Measurements from ENCODE around the gene TXNIP. TPM values are rescaled to one million over a fixed set of nuclear protein-coding genes. Genes with fewer than 3 reads are reported as not detected.

Gene TXNIP
- total RNA-seq, 1 experiment from 2014 or later, result 27.3 TPM

DNA sequence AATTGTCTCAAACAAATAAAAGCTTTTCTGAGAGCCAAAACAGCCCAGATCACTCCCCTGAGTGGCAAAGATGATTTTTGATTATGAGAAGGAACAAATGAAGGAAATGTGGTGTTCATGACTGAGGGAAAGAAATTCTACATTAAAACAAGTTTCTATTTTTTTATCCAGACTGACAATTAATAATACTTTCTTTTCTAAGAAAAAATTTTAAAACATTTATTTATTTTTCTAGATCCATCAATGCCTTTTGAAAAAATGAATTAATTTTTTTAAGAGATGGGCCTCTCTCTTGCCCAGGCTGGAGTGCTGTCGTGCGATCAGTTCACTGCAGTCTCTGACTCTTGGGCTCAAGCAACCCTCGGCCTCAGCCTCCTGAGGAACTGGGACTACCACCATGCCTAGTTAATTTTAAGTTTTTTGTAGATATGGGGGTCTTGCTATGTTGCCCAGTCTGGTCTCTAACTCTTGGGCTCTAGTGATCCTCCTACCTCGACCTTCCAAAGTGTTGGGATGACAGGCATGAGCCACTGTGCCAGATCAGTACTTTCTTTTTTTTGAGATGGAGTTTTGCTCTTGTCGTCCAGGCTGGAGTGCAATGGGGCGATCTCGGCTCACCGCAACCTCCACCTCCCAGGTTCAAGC, 11.2 kb upstream of the TXNIP start:
- intact Hi-C loops (cut with micrococcal nuclease; ENCODE audit: unreplicated experiment), result loop anchor here (2.0 kb wide), 1 partner anchor 115 kb away; no protein-coding TSS in a partner anchor
- ChIA-PET POLR2A (ENCODE audit: low non-redundant PET) (no interaction called here), CTCF (interaction anchor here (0.6 to 2.4 kb wide), 8 partner anchors 28 to 177 kb away, joined by 4 to 26 read pairs (median 6); partner anchors contain the start of genes ANKRD34A, NUDT17, POLR3GL and RBM8A)
- TF ChIP-seq, protein P1, sequence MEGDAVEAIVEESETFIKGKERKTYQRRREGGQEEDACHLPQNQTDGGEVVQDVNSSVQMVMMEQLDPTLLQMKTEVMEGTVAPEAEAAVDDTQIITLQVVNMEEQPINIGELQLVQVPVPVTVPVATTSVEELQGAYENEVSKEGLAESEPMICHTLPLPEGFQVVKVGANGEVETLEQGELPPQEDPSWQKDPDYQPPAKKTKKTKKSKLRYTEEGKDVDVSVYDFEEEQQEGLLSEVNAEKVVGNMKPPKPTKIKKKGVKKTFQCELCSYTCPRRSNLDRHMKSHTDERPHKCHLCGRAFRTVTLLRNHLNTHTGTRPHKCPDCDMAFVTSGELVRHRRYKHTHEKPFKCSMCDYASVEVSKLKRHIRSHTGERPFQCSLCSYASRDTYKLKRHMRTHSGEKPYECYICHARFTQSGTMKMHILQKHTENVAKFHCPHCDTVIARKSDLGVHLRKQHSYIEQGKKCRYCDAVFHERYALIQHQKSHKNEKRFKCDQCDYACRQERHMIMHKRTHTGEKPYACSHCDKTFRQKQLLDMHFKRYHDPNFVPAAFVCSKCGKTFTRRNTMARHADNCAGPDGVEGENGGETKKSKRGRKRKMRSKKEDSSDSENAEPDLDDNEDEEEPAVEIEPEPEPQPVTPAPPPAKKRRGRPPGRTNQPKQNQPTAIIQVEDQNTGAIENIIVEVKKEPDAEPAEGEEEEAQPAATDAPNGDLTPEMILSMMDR (conservative IDR thresholded peaks at IDR 0.05; ENCODE audit: low read depth, low read length), result no peak; the same call in 1 of the 2 replicates
- TF ChIP-seq EZH2 (IDR thresholded peaks at IDR 0.05; ENCODE audit: borderline replicate concordance, low read depth, low read length, poor library complexity, severe bottlenecking), result no peak
- peaks cover 3% of the 10 kb centered on the region for H3K4me1 ChIP-seq (ENCODE audit: insufficient read depth, low read length, poor library complexity, severe bottlenecking)
- H3K27me3 ChIP-seq (replicated peaks; ENCODE audit: insufficient read depth, low read depth, low read length, poor library complexity), result no peaks in the 10 kb centered on the region
- no peak for DNase-seq (ENCODE audit: low spot score)
- H3K36me3 ChIP-seq (ENCODE audit: insufficient read depth, low read length, poor library complexity, severe bottlenecking), result no peaks in the 10 kb centered on the region
- H3K4me3 ChIP-seq (ENCODE audit: low read depth, low read length, poor library complexity, severe bottlenecking), result no peak overlapping the region
- BruUV-seq (replicated peaks), result no TSS peak
- H3K27ac ChIP-seq (ENCODE audit: low read depth, low read length, poor library complexity, severe bottlenecking), result no peak overlapping the region
- H3K9me3 ChIP-seq (ENCODE audit: low read depth, low read length, poor library complexity, severe bottlenecking), result no peaks in the 10 kb centered on the region

GRCh38 chr1:146001709-146002108, 5.3 kb upstream of the TXNIP start:
- no peaks in the 10 kb centered on the region for H3K9me3 ChIP-seq (ENCODE audit: low read depth, low read length, poor library complexity, severe bottlenecking)
- intact Hi-C loops (cut with micrococcal nuclease; ENCODE audit: unreplicated experiment), result loop anchor here (2.0 kb wide), 1 partner anchor 21 kb away; no protein-coding TSS in a partner anchor
- BruUV-seq (replicated peaks), result no TSS peak
- peaks cover 16% of the 10 kb centered on the region for H3K4me1 ChIP-seq (ENCODE audit: insufficient read depth, low read length, poor library complexity, severe bottlenecking)
- no peaks in the 10 kb centered on the region for H3K36me3 ChIP-seq (ENCODE audit: insufficient read depth, low read length, poor library complexity, severe bottlenecking)
- H3K27me3 ChIP-seq (replicated peaks; ENCODE audit: insufficient read depth, low read depth, low read length, poor library complexity), result no peaks in the 10 kb centered on the region
- DNase-seq (ENCODE audit: low spot score), result no peak
- POLR2A ChIA-PET (ENCODE audit: low non-redundant PET), result no interaction called here
- H3K27ac ChIP-seq (ENCODE audit: low read depth, low read length, poor library complexity, severe bottlenecking), result no peak overlapping the region
- TF ChIP-seq, protein P1 (conservative IDR thresholded peaks at IDR 0.05; ENCODE audit: low read depth, low read length), result no peak
- TF ChIP-seq EZH2 (IDR thresholded peaks at IDR 0.05; ENCODE audit: borderline replicate concordance, low read depth, low read length, poor library complexity, severe bottlenecking), result no peak
- H3K4me3 ChIP-seq (ENCODE audit: low read depth, low read length, poor library complexity, severe bottlenecking), result no peak overlapping the region
- CTCF ChIA-PET, result interaction anchor here (0.6 to 1.2 kb wide), 2 partner anchors 24 to 26 kb away, joined by 3 to 4 read pairs; no protein-coding TSS in a partner anchor

- intact Hi-C loops (cut with micrococcal nuclease; ENCODE audit: unreplicated experiment), result loop anchor here (5.0 kb wide), 1 partner anchor 142 kb away; the partner anchor contains the start of gene PIAS3
- BruUV-seq (replicated peaks), result no TSS peak
- POLR2A ChIA-PET (ENCODE audit: low non-redundant PET), result no interaction called here
- no peak overlapping the region for H3K4me3 ChIP-seq (ENCODE audit: low read depth, low read length, poor library complexity, severe bottlenecking)
- no peaks in the 10 kb centered on the region for H3K9me3 ChIP-seq (ENCODE audit: low read depth, low read length, poor library complexity, severe bottlenecking)
- peak overlapping the region; percentile 41 for H3K27ac ChIP-seq (ENCODE audit: low read depth, low read length, poor library complexity, severe bottlenecking)
- H3K27me3 ChIP-seq (replicated peaks; ENCODE audit: insufficient read depth, low read depth, low read length, poor library complexity), result no peaks in the 10 kb centered on the region
- no peak for TF ChIP-seq EZH2 (IDR thresholded peaks at IDR 0.05; ENCODE audit: borderline replicate concordance, low read depth, low read length, poor library complexity, severe bottlenecking)
- TF ChIP-seq, protein P1 (conservative IDR thresholded peaks at IDR 0.05; ENCODE audit: low read depth, low read length), result no peak
- no peak for DNase-seq (ENCODE audit: low spot score)
- CTCF ChIA-PET, result interaction anchor here (0.5 to 0.6 kb wide), 2 partner anchors 24 to 72 kb away, joined by 3 to 7 read pairs; no protein-coding TSS in a partner anchor
- peaks cover 11% of the 10 kb centered on the region for H3K36me3 ChIP-seq (ENCODE audit: insufficient read depth, low read length, poor library complexity, severe bottlenecking)
- H3K4me1 ChIP-seq (ENCODE audit: insufficient read depth, low read length, poor library complexity, severe bottlenecking), result peaks cover 16% of the 10 kb centered on the region
Observed at GRCh38 chr1:145999321-146000024, 3.1 kb upstream of the TXNIP start.
